ENCODE results near the gene TEKT3.

DNA sequence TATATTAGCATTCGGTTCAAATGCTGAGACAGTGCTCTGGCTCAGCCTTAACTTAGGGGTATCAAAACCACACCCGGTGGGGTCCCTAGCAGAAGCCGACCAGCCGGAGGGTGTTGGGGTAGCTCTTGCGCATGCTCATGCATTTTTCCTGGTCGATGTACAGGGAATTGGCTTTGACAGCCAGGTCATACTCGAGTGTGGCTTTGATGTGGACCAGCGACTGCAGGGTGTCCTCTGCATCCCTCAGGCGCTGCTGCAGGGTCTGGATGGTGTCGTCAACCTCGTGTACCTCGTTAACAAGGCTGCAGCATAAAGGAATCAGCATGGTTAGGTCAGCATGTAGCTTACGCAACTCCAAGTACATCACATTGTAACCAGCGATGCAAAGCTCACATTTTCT, 37.5 kb downstream of the TEKT3 start:
- TF ChIP-seq, protein P1, sequence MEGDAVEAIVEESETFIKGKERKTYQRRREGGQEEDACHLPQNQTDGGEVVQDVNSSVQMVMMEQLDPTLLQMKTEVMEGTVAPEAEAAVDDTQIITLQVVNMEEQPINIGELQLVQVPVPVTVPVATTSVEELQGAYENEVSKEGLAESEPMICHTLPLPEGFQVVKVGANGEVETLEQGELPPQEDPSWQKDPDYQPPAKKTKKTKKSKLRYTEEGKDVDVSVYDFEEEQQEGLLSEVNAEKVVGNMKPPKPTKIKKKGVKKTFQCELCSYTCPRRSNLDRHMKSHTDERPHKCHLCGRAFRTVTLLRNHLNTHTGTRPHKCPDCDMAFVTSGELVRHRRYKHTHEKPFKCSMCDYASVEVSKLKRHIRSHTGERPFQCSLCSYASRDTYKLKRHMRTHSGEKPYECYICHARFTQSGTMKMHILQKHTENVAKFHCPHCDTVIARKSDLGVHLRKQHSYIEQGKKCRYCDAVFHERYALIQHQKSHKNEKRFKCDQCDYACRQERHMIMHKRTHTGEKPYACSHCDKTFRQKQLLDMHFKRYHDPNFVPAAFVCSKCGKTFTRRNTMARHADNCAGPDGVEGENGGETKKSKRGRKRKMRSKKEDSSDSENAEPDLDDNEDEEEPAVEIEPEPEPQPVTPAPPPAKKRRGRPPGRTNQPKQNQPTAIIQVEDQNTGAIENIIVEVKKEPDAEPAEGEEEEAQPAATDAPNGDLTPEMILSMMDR (IDR thresholded peaks at IDR 0.05) = no peak
- TF ChIP-seq POLR2A (IDR thresholded peaks at IDR 0.05; ENCODE audit: low read depth) = no peak
- no peak for TF ChIP-seq POLR2AphosphoS5 (IDR thresholded peaks at IDR 0.05)
- TF ChIP-seq EP300 (IDR thresholded peaks at IDR 0.05) = no peak

All from esophagus muscularis mucosa (tissue), 4 donors.